ENCODE measurements around the gene DPH2.

The DPH2 gene

GRCh38 chr1:43944860-43945259 is 24.9 kb upstream of the DPH2 start:
- no peak for ATAC-seq

- no peak for ATAC-seq
Measured at GRCh38 chr1:43945674-43946235, 24.1 kb upstream of the DPH2 start.

- ATAC-seq: peak; percentile 95 to 96
Measured at GRCh38 chr1:43946236-43947060, 23.4 kb upstream of the DPH2 start, which contains the start of gene IPO13. Gene IPO13, plus strand, starts transcription at chr1:43946950. Its CDS starts 651 bp downstream, at chr1:43947601.

- no peak for ATAC-seq
Measured at GRCh38 chr1:43947061-43947873, 22.5 kb upstream of the DPH2 start.

GRCh38 chr1:43947874-43948437 is 21.9 kb upstream of the DPH2 start:
- no peak for ATAC-seq

GRCh38 chr1:43949678-43950077 is 20.1 kb upstream of the DPH2 start:
- ATAC-seq: no peak

- no peak for ATAC-seq
Measured at GRCh38 chr1:43951021-43951985, 18.5 kb upstream of the DPH2 start.

- no peak for ATAC-seq
Measured at GRCh38 chr1:43952731-43953346, 17.0 kb upstream of the DPH2 start.

- no peak for ATAC-seq
Measured at GRCh38 chr1:43953361-43953760, 16.4 kb upstream of the DPH2 start.

GRCh38 chr1:43954036-43954435 is 15.8 kb upstream of the DPH2 start:
- ATAC-seq: no peak

GRCh38 chr1:43956234-43956633 is 13.6 kb upstream of the DPH2 start:
- no peak for ATAC-seq

GRCh38 chr1:43957407-43958040 is 12.3 kb upstream of the DPH2 start:
- ATAC-seq: no peak

- ATAC-seq: no peak
Measured at GRCh38 chr1:43958351-43959255, 11.2 kb upstream of the DPH2 start.

GRCh38 chr1:43960798-43961197 is 9.0 kb upstream of the DPH2 start:
- no peak for ATAC-seq

GRCh38 chr1:43961692-43962091 is 8.1 kb upstream of the DPH2 start:
- ATAC-seq: no peak

GRCh38 chr1:43962324-43962723 is 7.5 kb upstream of the DPH2 start:
- ATAC-seq: no peak

- no peak for ATAC-seq
Measured at GRCh38 chr1:43963006-43963405, 6.8 kb upstream of the DPH2 start.

GRCh38 chr1:43963890-43964289 is 5.9 kb upstream of the DPH2 start:
- no peak for ATAC-seq

- no peak for ATAC-seq
Measured at GRCh38 chr1:43965316-43965715, 4.5 kb upstream of the DPH2 start.
